NCI-H2227 treated with DMSO at 0.1 percent for 48 hours (cell line): ENCODE measurements around the gene SPOCK1.

Experiments used
- DNase-seq: peaks from one replicate; lab custom pipeline; 2025; lab: John Stamatoyannopoulos, UW

Gene SPOCK1

DNA sequence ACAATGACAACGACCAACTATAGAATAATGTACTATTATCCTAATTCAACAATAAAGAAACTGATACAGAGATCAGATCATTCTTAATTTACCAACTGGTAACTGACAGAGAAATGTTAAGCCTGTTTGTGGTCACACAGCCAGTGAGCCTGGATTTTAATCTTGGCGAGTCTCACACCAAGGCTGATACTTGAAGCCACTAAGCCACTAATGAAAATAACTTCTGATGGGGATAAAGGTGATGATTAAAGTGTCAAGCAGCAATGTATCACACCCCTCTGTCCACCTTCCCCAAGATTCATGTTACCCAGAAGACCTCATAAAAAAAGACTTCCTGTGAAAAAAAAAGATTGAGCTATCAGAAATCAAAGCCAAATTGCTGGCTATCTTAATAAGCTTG, 350.5 kb downstream of the SPOCK1 start:
- DNase-seq = no peak

- no peak for DNase-seq
These were observed 351.0 kb downstream of the SPOCK1 start for GRCh38 chr5:137148159-137148558.

- DNase-seq = peak; percentile 17
These were observed 351.8 kb downstream of the SPOCK1 start for GRCh38 chr5:137147346-137147745.

GRCh38 chr5:137146402-137146890, 352.7 kb downstream of the SPOCK1 start:
- peak; percentile 38 for DNase-seq

DNA sequence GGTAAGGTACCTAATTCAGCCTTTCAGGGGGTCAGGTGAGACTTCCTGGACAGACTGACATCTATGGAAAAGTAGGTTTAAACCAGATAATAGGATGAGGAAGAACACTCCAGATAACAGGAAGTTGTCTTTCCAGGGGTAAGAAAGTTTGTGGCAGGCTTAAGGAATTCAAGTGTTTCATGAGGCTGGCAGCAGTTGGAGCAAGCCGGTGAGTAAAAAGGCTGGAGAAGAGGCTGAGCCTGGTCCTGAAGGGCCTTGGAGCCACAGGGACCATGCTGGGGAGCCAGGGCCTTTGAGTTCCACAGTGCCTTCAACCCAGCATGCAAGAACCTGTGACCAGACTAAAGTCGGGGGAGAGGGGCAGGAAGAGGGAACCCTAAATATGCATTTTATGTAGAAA, 353.4 kb downstream of the SPOCK1 start:
- DNase-seq = no peak

- no peak for DNase-seq
These were observed 354.5 kb downstream of the SPOCK1 start for GRCh38 chr5:137144656-137145055.

GRCh38 chr5:137142764-137143605, 356.1 kb downstream of the SPOCK1 start:
- DNase-seq = no peak

GRCh38 chr5:137142346-137142745, 356.8 kb downstream of the SPOCK1 start:
- DNase-seq = no peak

- DNase-seq = no peak
These were observed 357.3 kb downstream of the SPOCK1 start for GRCh38 chr5:137141779-137142178.

DNA sequence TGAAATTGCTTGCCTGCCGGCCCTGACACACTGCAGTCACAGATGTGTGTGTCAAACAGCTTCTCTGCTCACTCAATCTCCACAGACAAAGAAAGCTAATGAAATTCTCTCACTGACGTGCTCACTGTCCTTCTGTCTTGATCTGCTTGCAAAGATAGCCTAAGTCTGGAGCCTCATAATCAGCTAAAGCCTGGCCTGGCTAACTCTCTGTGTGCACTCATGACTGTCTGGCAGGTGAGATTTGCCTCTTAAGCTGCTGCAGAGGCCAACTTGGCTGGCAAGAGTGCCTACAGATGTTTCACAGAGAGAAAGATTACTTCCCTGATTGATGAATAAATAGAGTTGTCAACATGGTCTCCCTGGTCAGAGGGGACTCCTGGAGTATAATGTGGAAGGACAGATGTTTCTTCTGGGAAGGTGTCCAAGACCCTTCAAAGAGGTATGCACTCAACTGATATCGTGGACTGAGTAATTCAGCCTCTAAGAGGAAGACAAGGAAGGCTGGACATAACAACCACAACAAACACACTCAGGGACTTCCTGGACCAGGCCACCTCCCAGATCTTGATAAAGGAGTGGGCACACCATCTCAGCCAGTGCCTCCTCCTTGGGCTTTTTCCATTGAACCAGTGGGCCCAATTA, 362.0 kb downstream of the SPOCK1 start:
- DNase-seq = no peak

- DNase-seq = no peak
These were observed 364.1 kb downstream of the SPOCK1 start for GRCh38 chr5:137134920-137135532.

DNA sequence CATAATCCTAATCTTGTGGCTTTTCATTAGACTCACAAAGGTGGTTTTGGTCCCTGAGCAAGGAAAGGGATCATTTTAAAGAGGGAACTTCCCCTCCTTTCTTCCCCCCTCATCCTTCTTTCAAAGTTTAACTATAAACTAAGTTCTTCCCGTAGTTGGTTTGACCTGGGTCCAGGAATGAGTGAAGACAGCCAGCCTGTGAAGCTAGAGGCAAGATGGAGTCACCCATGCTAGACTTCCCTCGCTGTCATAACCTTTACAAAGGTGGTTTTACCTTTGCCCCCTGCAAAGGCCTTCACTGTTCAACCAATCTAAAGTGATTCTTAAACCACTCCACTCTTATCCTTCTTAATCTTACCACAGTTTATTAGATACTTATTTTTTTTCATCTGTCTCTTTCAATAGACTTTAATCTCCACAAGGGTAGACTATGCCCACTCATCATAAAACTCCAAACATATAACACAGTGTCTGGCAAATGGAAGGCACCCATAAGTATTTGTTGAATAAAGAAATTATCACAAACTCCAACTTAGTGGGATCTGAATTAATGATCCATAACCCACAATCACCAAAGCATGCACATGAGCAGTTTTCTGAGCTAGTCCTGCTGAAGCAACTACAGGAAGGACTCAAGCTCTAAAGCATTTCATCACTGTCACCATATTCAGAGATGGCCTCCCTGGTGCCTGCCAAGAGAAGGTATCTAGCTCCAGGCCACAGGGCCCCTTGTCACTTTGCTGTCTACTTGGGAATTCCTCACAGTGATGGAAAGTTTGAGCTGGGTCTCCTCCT, 369.0 kb downstream of the SPOCK1 start:
- DNase-seq = no peak

GRCh38 chr5:137128012-137128411, 371.1 kb downstream of the SPOCK1 start:
- no peak for DNase-seq

GRCh38 chr5:137126829-137127228, 372.3 kb downstream of the SPOCK1 start:
- DNase-seq = no peak

GRCh38 chr5:137122558-137122957, 376.6 kb downstream of the SPOCK1 start:
- no peak for DNase-seq

DNA sequence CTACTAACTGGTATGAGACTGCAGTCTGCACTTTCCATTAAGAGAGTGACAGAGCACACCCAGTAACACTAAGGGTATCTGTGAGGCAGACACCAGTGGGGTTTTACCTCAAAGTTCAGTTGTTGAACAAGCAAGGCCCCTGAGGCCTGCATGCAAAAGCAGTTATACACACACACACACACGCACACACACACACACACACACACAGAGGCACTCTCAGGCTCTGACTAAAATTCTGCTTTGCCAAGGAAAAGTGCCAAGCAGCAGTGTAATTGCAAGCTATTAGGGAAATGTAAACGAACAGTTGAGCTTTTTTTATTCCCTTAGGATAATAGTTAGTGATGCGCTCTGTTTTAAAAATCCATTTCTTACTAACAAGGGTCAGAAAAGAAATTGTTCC, 377.1 kb downstream of the SPOCK1 start:
- no peak for DNase-seq

DNA sequence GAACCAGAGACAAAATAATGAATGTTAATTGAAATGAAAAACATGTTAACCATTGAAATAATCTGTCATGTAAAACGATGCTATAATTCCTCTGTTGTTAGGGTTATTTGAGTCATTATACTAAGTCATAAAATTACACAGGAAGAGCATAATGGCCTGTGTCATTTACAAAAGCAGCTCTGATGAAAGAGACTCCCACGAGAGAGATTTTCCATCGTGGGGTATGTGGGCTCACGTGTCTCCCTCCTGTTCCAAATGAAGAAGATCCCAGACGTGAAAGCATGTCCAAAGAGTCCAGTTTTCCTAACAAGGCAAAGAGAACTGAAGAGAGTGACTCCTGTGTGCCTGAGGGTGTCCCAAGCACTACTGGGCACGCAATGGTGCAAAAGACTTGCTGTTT, 379.8 kb downstream of the SPOCK1 start:
- DNase-seq = no peak

DNA sequence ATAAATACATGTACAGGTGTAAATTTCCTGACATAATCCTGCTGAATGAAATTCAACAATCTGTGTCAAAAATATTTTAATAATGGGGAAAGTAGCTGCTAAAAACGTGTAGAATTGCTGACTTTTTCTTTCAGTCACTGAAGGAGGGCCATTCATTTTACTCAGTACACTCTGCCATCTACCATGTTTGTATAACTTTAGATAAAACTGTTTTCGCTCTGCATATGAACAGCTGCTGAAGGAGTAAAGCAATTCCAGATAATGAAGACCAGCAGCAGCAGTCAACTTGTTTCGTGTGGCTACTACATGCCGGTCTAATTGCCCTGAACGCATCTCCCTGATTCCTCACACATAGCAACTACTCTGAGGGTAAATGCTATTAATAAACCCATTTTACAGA, 380.5 kb downstream of the SPOCK1 start:
- no peak for DNase-seq

DNA sequence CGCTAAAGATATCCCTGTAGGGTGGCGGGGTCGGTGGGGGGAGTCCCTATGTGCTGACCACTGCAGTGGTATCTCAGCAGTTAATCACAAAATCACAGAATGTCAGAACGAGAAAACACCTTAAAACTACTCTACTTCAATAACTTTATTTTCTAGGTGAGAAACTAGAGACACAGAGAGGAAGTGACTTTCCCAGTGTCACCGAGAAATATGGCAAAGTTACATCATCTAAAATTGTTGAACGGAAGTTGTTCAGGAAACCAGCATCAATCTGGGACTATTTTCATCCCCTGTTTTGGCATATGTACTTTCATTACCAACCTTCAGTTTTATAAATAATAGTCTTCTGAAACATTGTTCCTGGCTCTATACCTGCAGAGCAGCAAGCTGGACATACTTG, 384.0 kb downstream of the SPOCK1 start:
- no peak for DNase-seq

DNA sequence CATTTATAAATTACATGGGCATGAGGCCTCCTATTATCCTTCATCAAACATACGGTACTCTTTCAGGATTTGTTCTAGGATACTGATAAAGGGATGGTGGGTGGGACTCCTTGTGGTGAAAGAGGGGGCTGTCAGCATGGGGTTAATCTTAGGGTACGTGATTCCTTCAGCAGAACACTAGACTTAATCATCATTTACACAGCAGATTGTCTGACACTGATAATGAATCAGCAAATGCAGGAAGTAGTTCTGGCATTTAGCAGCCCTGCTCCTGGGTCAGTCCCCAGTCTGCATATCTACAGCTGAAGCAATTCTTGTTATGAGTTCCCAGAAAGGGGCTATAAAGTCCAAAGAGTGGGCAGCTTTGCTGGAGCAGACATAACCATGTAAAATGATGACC, 384.6 kb downstream of the SPOCK1 start:
- DNase-seq = peak; percentile 31

GRCh38 chr5:137113939-137114338, 385.2 kb downstream of the SPOCK1 start:
- DNase-seq = no peak

- no peak for DNase-seq
These were observed 386.0 kb downstream of the SPOCK1 start for GRCh38 chr5:137113161-137113560.
